Heart left ventricle (tissue), 16 donors: Measurements from ENCODE around the gene CACNB2. TPM values are rescaled to one million over a fixed set of nuclear protein-coding genes. Genes with fewer than 3 reads are reported as not detected.

Experiments
- ATAC-seq, 4 donors: fragments of 200-7000 bp; cut with Tn5 transposase; one replicate each; pipeline ENCODE4 v1.9.1; 2020 to 2022; ENCODE audit warnings: moderate library complexity in 4 of 4, mild to moderate bottlenecking in 3 of 4, moderate number of reproducible peaks in 1 of 4
- DNase-seq, 5 donors: peaks; one replicate each; pipeline ENCODE4 v3.0.0-alpha.2; 2020
- H3K27ac ChIP-seq, 12 donors: fragments of 200-600 bp; sonication (generic) in 4 of 12; one replicate each; pipeline versions ENCODE4 v1.5.0 to v1.8.0; 2016 to 2022; ENCODE audit warnings: mild to moderate bottlenecking in 2 of 12
- H3K27me3 ChIP-seq, 9 donors: fragments of 200-600 bp; sonication (generic) in 2 of 9; one replicate each; pipeline versions ENCODE4 v1.5.1 to v1.8.0; 2016 to 2022; ENCODE audit warnings: mild to moderate bottlenecking in 3 of 9
- H3K36me3 ChIP-seq, 9 donors: fragments of 200-600 bp; sonication (generic) in 2 of 9; one replicate each; pipeline versions ENCODE4 v1.5.0 to v1.8.0; 2018 to 2022; ENCODE audit warnings: mild to moderate bottlenecking in 2 of 9
- H3K4me1 ChIP-seq, 12 donors: fragments of 200-600 bp; sonication (generic) in 4 of 12; one replicate each; pipeline versions ENCODE4 v1.5.0 to v1.8.0; 2016 to 2022; ENCODE audit warnings: mild to moderate bottlenecking in 3 of 12
- H3K4me3 ChIP-seq, 12 donors: fragments of 200-600 bp; sonication (generic) in 4 of 12; one replicate each; pipeline versions ENCODE4 v1.5.0 to v1.8.0; 2017 to 2022; ENCODE audit warnings: mild to moderate bottlenecking in 9 of 12, moderate library complexity in 4 of 12
- H3K9me3 ChIP-seq, 12 donors: fragments of 200-600 bp; sonication (generic) in 4 of 12; one replicate each; pipeline versions ENCODE4 v1.5.0 to v1.8.0; 2016 to 2022; ENCODE audit warnings: mild to moderate bottlenecking in 1 of 12
- POLR2A ChIP-seq, 2 donors: fragments of 450-650 bp; IDR thresholded peaks; one replicate each; pipeline ENCODE4 v1.6.1; 2017; ENCODE audit warnings: antibody characterized with exemption in 2 of 2, mild to moderate bottlenecking in 2 of 2, moderate library complexity in 2 of 2
- WGBS, 4 donors: extraction: QIAGEN DNeasy Blood & Tissue Kit in 2 of 4; methylation state at CpG; one replicate each; pipeline versions ENCODE4 v1.1.5 to v1.1.7; 2013 to 2018; 5-methylcytosine and 5-hydroxymethylcytosine counted together
- intact Hi-C, 10 donors: fragments of 100-400 bp; cut with DNase I; formaldehyde crosslinking; loops; one replicate each; pipeline versions ENCODE4 v1.11.1 to v1.14.2; 2022
- polyA plus RNA-seq, 2 donors: library from polyadenylated mRNA; stranded (reverse); fragments of 200-250 nt; gene quantifications; one replicate each; pipeline ENCODE4 v1.2.3, GENCODE V29; 2013
- total RNA-seq, 9 donors: library from RNA; depleted of rRNA in 2 of 9; stranded (reverse); fragments of >200 nt in 2 of 9; fragmentation: NEBNext Ultra II Directional in 3 of 9; extraction: Animal tissue kit (Norgen Biotek cat#: 25700) in 3 of 9; gene quantifications; one replicate each; pipeline versions ENCODE4 v1.1.0 to v1.2.4, GENCODE V29; 2016 to 2023
- TF ChIP-seq, protein P1 (sequence below), 12 donors: fragments of 200-600 bp; sonication (generic) in 4 of 12; IDR thresholded peaks; one replicate each; pipeline versions ENCODE4 v1.5.0 to v1.8.0; 2018 to 2022; ENCODE audit warnings: antibody characterized with exemption in 12 of 12, mild to moderate bottlenecking in 5 of 12
- donor health status: ischemic (EF 13 %, LVEDD 7.1; RV severe dilation, severe dysfunction).
- donor health status: healthy with polysubstance abuse.
- donor health status: DM: no; HTN: yes; CAD: no.
- donor health status: DM: no; HTN: no; CAD: no.
- donor health status: ischemic (EF 25% LVEDD 6.9; RV normal size, moderate dysfunction).
- donor health status: ischemic (EF 25% LVEDD 5.7; RV mildly dilated, moderate dysfunction).
- donor health status: healthy.
- donor health status: DM: yes; HTN: yes; CAD: no.
- donor health status: ischemic (EF 35%, LVEDD 5.7; RV mildly dilated, moderate dysfunction).
- donor health status: nonischemic (EF 11% LVEDD 7.7; RV severe dilation, severe dysfunction).
- donor health status: DM: yes; HTN: yes; CAD: no.
- donor health status: PGD.
- donor health status: ischemic (EF 29% LVEDD 5.4; RV normal size, mild dysfunction).
- donor health status: nonischemic (EF 23%, LVEDD 6.1; RV moderate dilation, normal function).

Gene CACNB2
- total and polyA plus RNA-seq, 11 donors: 11.4 to 63.2 (median 33.2) TPM

DNA sequence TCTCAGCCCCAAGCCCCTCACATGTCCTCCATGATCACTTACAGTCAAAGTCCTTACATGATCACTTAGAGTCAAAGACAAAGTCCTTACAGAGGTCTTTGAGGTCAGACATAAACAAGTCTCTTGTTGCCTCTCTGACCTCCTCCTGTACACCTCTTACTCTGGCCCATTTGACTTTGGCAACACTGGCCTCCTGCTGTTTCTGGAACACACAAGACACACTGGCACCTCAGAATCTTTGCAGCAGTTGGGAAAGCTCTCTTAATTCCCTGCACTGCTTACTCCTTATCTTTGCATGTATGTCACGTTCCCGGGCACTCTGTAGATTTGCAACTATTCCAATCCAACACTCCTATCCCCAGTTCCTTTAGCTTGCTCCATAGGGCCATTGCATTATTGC lies 408.9 kb downstream of the CACNB2 start:
- peak in 2 of 4 donors; percentile 44 to 60 for ATAC-seq
- peak overlapping the region in 1 of 12 donors; percentile 20 for H3K27ac ChIP-seq
- peaks cover 0 to 38% (median 7%) of the 10 kb centered on the region in 9 donors for H3K36me3 ChIP-seq
- intact Hi-C loops: loop anchor here in 1 of 10 donors (10.0 kb wide), 1 partner anchor 106 kb away; the partner anchor contains the start of genes ARL5B and NSUN6
- TF ChIP-seq POLR2A (IDR thresholded peaks at IDR 0.05): no peak
- TF ChIP-seq, protein P1, sequence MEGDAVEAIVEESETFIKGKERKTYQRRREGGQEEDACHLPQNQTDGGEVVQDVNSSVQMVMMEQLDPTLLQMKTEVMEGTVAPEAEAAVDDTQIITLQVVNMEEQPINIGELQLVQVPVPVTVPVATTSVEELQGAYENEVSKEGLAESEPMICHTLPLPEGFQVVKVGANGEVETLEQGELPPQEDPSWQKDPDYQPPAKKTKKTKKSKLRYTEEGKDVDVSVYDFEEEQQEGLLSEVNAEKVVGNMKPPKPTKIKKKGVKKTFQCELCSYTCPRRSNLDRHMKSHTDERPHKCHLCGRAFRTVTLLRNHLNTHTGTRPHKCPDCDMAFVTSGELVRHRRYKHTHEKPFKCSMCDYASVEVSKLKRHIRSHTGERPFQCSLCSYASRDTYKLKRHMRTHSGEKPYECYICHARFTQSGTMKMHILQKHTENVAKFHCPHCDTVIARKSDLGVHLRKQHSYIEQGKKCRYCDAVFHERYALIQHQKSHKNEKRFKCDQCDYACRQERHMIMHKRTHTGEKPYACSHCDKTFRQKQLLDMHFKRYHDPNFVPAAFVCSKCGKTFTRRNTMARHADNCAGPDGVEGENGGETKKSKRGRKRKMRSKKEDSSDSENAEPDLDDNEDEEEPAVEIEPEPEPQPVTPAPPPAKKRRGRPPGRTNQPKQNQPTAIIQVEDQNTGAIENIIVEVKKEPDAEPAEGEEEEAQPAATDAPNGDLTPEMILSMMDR (IDR thresholded peaks at IDR 0.05): no peak
- H3K4me1 ChIP-seq: peaks cover 0 to 3% (median 0%) of the 10 kb centered on the region in 12 donors
- no peaks in the 10 kb centered on the region for H3K27me3 ChIP-seq
- no peaks in the 10 kb centered on the region for H3K9me3 ChIP-seq
- no peak overlapping the region for H3K4me3 ChIP-seq
- DNase-seq: no peak
- WGBS, 4 donors: 50 to 60% (median 54%) methylated on average over 2 of the region's 2 CpGs

DNA sequence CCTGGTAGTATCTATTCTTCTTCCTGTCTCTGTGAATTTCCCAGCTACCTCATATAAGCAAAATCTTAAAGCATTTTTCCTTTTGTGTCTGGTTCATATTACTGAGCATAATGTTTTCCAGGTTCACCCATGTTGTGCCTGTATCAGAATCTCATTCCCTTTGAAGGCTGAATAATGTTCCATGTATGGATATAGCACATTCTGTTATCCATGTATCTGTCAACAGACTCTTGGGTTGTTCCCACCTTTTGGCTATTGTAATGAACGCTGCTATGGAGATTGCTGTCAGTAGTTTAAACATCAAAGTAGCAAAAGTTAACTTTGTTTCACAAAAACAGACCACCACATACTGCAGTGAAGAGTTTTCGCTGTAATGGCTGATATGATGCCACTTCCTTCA lies 411.2 kb downstream of the CACNB2 start:
- no peak overlapping the region for H3K27ac ChIP-seq
- intact Hi-C loops: no loop called here
- peaks cover 0 to 14% (median 0%) of the 10 kb centered on the region in 12 donors for H3K9me3 ChIP-seq
- no peaks in the 10 kb centered on the region for H3K27me3 ChIP-seq
- H3K4me3 ChIP-seq: no peak overlapping the region
- peak in 3 of 4 donors; percentile 42 to 71 (median 44) for ATAC-seq
- no peak for DNase-seq
- WGBS, 4 donors: 70 to 87% (median 77%) methylated on average over 2 of the region's 2 CpGs
- no peak for TF ChIP-seq POLR2A (IDR thresholded peaks at IDR 0.05)
- TF ChIP-seq, protein P1 (IDR thresholded peaks at IDR 0.05): no peak
- H3K36me3 ChIP-seq: peaks cover 0 to 30% (median 18%) of the 10 kb centered on the region in 9 donors
- H3K4me1 ChIP-seq: peaks cover 0 to 3% (median 0%) of the 10 kb centered on the region in 12 donors

DNA sequence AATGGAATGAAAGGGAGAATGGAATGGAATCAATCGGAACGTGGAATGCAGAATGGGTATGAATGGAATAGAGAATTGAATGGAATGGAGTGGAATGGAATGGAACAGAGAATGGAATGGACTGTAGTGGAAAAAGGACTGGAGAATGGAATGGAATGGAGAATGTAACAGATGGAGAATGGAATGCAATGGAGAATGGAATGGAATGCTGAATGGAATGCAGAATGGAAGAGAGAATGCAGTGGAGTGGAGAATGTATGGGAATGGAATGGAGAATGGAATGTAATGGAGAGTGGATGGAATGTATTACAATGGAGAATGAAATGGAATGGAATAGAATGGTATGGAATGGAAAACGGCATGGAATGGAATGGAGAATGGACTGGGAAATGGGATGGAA lies 414.3 kb downstream of the CACNB2 start:
- Histone ChIP-seq H3K4me1 (no peaks in the 10 kb centered on the region), H3K36me3 (peaks cover 0 to 56% (median 10%) of the 10 kb centered on the region in 9 donors), H3K27me3 (no peaks in the 10 kb centered on the region), H3K27ac (no peak overlapping the region), H3K4me3 (no peak overlapping the region), H3K9me3 (peaks cover 0 to 39% (median 0%) of the 10 kb centered on the region in 12 donors)
- intact Hi-C loops: no loop called here
- TF ChIP-seq, protein P1 (IDR thresholded peaks at IDR 0.05): no peak
- TF ChIP-seq POLR2A (IDR thresholded peaks at IDR 0.05): no peak
- DNase-seq: no peak
- ATAC-seq: no peak
- WGBS, 4 donors: 94 to 98% (median 97%) methylated on average over 3 of the region's 3 CpGs

- DNase-seq (no peak), ATAC-seq (no peak)
- Histone ChIP-seq H3K36me3 (peaks cover 0 to 60% (median 5%) of the 10 kb centered on the region in 9 donors), H3K9me3 (peaks cover 0 to 52% (median 0%) of the 10 kb centered on the region in 12 donors), H3K27ac (no peak overlapping the region), H3K4me3 (no peak overlapping the region), H3K4me1 (no peaks in the 10 kb centered on the region), H3K27me3 (no peaks in the 10 kb centered on the region)
- 95 to 99% (median 97%) methylated on average over 3 of the region's 3 CpGs for WGBS, 4 donors
- TF ChIP-seq, protein P1 (IDR thresholded peaks at IDR 0.05): no peak
- no peak for TF ChIP-seq POLR2A (IDR thresholded peaks at IDR 0.05)
- intact Hi-C loops: no loop called here
Measured at GRCh38 chr10:18556522-18557147, 416.4 kb downstream of the CACNB2 start.
